ENCODE data around the gene TBXA2R.

DNA sequence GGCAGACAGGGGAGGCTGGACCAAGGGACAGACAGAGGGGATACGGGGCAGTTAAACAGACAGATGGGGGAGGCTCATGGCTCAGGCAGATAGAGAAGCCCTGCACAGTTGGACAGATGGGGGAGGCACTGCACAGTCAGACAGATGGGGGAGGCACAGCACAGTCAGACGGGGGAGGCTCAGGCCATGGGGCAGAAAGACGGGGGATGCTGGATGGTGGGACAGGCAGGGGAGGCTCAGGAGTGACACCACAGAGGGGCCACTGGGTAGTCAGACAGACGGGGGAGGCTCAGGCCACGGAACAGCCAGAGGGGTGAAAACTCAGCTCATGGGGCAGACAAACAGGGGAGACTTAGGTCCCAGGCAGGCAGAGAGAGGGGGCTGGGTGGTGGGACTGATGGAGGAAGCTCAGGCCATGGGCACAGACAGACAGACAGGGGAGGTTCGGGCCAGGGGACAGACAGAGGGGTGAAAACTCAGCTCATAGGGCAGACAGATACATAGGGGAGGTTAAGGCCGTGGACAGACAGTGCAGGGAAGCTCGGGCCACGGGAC is 50.2 kb downstream of the TBXA2R start:
- TF ChIP-seq CTCF (IDR thresholded peaks at IDR 0.05; ENCODE audit: low read depth, low read length, missing input control): no peak
- TF ChIP-seq HNF4G (IDR thresholded peaks at IDR 0.05): no peak
- TF ChIP-seq RAD21 (IDR thresholded peaks at IDR 0.05): no peak
- no peak for TF ChIP-seq HNF4A (conservative IDR thresholded peaks at IDR 0.05)
- no peak for TF ChIP-seq TAF1 (conservative IDR thresholded peaks at IDR 0.05)
- TF ChIP-seq YY1 (IDR thresholded peaks at IDR 0.05): no peak
- no peak for TF ChIP-seq RXRA (IDR thresholded peaks at IDR 0.05)
- TF ChIP-seq, protein P1, sequence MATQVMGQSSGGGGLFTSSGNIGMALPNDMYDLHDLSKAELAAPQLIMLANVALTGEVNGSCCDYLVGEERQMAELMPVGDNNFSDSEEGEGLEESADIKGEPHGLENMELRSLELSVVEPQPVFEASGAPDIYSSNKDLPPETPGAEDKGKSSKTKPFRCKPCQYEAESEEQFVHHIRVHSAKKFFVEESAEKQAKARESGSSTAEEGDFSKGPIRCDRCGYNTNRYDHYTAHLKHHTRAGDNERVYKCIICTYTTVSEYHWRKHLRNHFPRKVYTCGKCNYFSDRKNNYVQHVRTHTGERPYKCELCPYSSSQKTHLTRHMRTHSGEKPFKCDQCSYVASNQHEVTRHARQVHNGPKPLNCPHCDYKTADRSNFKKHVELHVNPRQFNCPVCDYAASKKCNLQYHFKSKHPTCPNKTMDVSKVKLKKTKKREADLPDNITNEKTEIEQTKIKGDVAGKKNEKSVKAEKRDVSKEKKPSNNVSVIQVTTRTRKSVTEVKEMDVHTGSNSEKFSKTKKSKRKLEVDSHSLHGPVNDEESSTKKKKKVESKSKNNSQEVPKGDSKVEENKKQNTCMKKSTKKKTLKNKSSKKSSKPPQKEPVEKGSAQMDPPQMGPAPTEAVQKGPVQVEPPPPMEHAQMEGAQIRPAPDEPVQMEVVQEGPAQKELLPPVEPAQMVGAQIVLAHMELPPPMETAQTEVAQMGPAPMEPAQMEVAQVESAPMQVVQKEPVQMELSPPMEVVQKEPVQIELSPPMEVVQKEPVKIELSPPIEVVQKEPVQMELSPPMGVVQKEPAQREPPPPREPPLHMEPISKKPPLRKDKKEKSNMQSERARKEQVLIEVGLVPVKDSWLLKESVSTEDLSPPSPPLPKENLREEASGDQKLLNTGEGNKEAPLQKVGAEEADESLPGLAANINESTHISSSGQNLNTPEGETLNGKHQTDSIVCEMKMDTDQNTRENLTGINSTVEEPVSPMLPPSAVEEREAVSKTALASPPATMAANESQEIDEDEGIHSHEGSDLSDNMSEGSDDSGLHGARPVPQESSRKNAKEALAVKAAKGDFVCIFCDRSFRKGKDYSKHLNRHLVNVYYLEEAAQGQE (IDR thresholded peaks at IDR 0.05): no peak
- TF ChIP-seq ATF3 (IDR thresholded peaks at IDR 0.05): no peak
- no peak for TF ChIP-seq NR2F2 (IDR thresholded peaks at IDR 0.05)
- TF ChIP-seq GABPA (IDR thresholded peaks at IDR 0.05 in 1 of 2, conservative IDR thresholded peaks at IDR 0.05 in 1 of 2): no peak
- TF ChIP-seq JUND (IDR thresholded peaks at IDR 0.05): no peak
- no peak for TF ChIP-seq FOXA1 (IDR thresholded peaks at IDR 0.05)
- no peak for TF ChIP-seq MAX (IDR thresholded peaks at IDR 0.05)

Measured in liver (tissue), 3 donors.